Sigmoid colon (tissue), 7 donors: Measurements from ENCODE around the gene DUOXA1. TPM values are rescaled to one million over a fixed set of nuclear protein-coding genes. Genes with fewer than 3 reads are reported as not detected.

Experiments used
- DNase-seq: peaks from one replicate; pipeline ENCODE4 v3.0.0-alpha.2; 2019
- H3K27ac ChIP-seq, 4 donors: fragments of 200-600 bp; sonication (generic); one replicate each; pipeline ENCODE4 v1.5.1; 2016 to 2019; ENCODE audit warnings: mild to moderate bottlenecking in 1 of 4
- H3K27me3 ChIP-seq, 3 donors: fragments of 200-600 bp; sonication (generic); one replicate each; pipeline ENCODE4 v1.5.1; 2019; ENCODE audit warnings: mild to moderate bottlenecking in 1 of 3
- H3K36me3 ChIP-seq, 4 donors: fragments of 200-600 bp; sonication (generic); one replicate each; pipeline ENCODE4 v1.5.1; 2016 to 2019
- H3K4me1 ChIP-seq, 4 donors: fragments of 200-600 bp; sonication (generic); one replicate each; pipeline ENCODE4 v1.5.1; 2017 to 2019
- H3K4me3 ChIP-seq, 4 donors: fragments of 200-600 bp; sonication (generic); one replicate each; pipeline ENCODE4 v1.5.1; 2017 to 2019; ENCODE audit warnings: mild to moderate bottlenecking in 2 of 4, moderate library complexity in 1 of 4
- H3K9me3 ChIP-seq, 4 donors: fragments of 200-600 bp in 3 of 4; sonication (generic) in 3 of 4; one replicate each; pipeline versions ENCODE4 v1.5.1 to v1.6.1; 2013 to 2019
- CTCF ChIP-seq, 4 experiments: fragments of 450-650 bp in 3 of 4; fragments of 200-600 bp in 1 of 4; IDR thresholded peaks; one replicate each; pipeline ENCODE4 v1.5.1; 2016 to 2019; ENCODE audit warnings: antibody characterized with exemption in 4 of 4, mild to moderate bottlenecking in 3 of 4, moderate library complexity in 2 of 4
- EP300 ChIP-seq, 4 donors: sonication (generic); formaldehyde crosslinking; IDR thresholded peaks; one replicate each; pipeline ENCODE4 v1.6.1; 2017; ENCODE audit warnings: antibody characterized with exemption in 4 of 4
- POLR2A ChIP-seq, 2 donors: fragments of 450-650 bp; IDR thresholded peaks; one replicate each; pipeline ENCODE4 v1.6.1; 2016; ENCODE audit warnings: antibody characterized with exemption in 2 of 2, mild to moderate bottlenecking in 2 of 2, moderate library complexity in 2 of 2
- POLR2AphosphoS5 ChIP-seq, 4 donors: sonication (generic); formaldehyde crosslinking; IDR thresholded peaks; one replicate each; pipeline ENCODE4 v1.6.1; 2017; ENCODE audit warnings: antibody characterized with exemption in 4 of 4
- WGBS, 2 donors: extraction: QIAGEN DNeasy Blood & Tissue Kit; methylation state at CpG; one replicate each; pipeline ENCODE4 v1.1.7; 2013; 5-methylcytosine and 5-hydroxymethylcytosine counted together
- intact Hi-C: fragments of 100-400 bp; cut with DNase I; formaldehyde crosslinking; loops from one replicate; pipeline ENCODE4 v1.15.1; 2023
- polyA plus RNA-seq, 3 donors: library from polyadenylated mRNA; stranded (reverse); fragments of 200-250 nt; gene quantifications; one replicate each; pipeline ENCODE4 v1.2.3, GENCODE V29; 2013
- total RNA-seq, 4 donors: library from RNA; depleted of rRNA; stranded (reverse); fragments of >200 nt; gene quantifications; one replicate each; pipeline ENCODE4 v1.1.0, GENCODE V29; 2016
- donor health status: healthy with polysubstance abuse.
- donor health status: Bipolar disorder and iron deficiency.
- donor health status: healthy.

Gene DUOXA1
- total and polyA plus RNA-seq, 7 donors, result 0.36 to 3.1 (median 1.7) TPM; not detected in 2

- Histone ChIP-seq H3K4me3 (no peak overlapping the region), H3K27me3 (peaks cover 29 to 75% (median 53%) of the 10 kb centered on the region in 3 donors), H3K36me3 (no peaks in the 10 kb centered on the region), H3K27ac (no peak overlapping the region), H3K9me3 (no peaks in the 10 kb centered on the region), H3K4me1 (peaks cover 0 to 24% (median 20%) of the 10 kb centered on the region in 4 donors)
- no peak for DNase-seq
- 77 to 80% methylated on average over 3 of the region's 3 CpGs for WGBS, 2 donors
- intact Hi-C loops, result no loop called here
- no peak for TF ChIP-seq POLR2AphosphoS5 (IDR thresholded peaks at IDR 0.05)
- TF ChIP-seq CTCF (IDR thresholded peaks at IDR 0.05), result no peak
- TF ChIP-seq POLR2A (IDR thresholded peaks at IDR 0.05), result no peak
- TF ChIP-seq EP300 (IDR thresholded peaks at IDR 0.05), result no peak
Observed at GRCh38 chr15:45132844-45133560, 3.3 kb upstream of the DUOXA1 start.

GRCh38 chr15:45131510-45131909 is 1.8 kb upstream of the DUOXA1 start:
- H3K4me1 ChIP-seq, result peaks cover 0 to 24% (median 20%) of the 10 kb centered on the region in 4 donors
- no peaks in the 10 kb centered on the region for H3K9me3 ChIP-seq
- no peak for TF ChIP-seq EP300 (IDR thresholded peaks at IDR 0.05)
- TF ChIP-seq CTCF (IDR thresholded peaks at IDR 0.05), result no peak
- no peak for TF ChIP-seq POLR2A (IDR thresholded peaks at IDR 0.05)
- no peak for TF ChIP-seq POLR2AphosphoS5 (IDR thresholded peaks at IDR 0.05)
- H3K27me3 ChIP-seq, result peaks cover 29 to 79% (median 57%) of the 10 kb centered on the region in 3 donors
- no peak overlapping the region for H3K27ac ChIP-seq
- 86 to 95% methylated on average over 3 of the region's 3 CpGs for WGBS, 2 donors
- no peaks in the 10 kb centered on the region for H3K36me3 ChIP-seq
- intact Hi-C loops, result no loop called here
- no peak for DNase-seq
- no peak overlapping the region for H3K4me3 ChIP-seq

- Histone ChIP-seq H3K9me3 (no peaks in the 10 kb centered on the region), H3K4me1 (peaks cover 0 to 24% (median 19%) of the 10 kb centered on the region in 4 donors), H3K27ac (no peak overlapping the region), H3K36me3 (no peaks in the 10 kb centered on the region), H3K27me3 (peaks cover 29 to 77% (median 50%) of the 10 kb centered on the region in 3 donors), H3K4me3 (peak overlapping the region in 1 of 4 donors; percentile 36)
- 89 to 90% methylated on average over 7 of the region's 7 CpGs for WGBS, 2 donors
- no peak for DNase-seq
- intact Hi-C loops, result no loop called here
- TF ChIP-seq CTCF (IDR thresholded peaks at IDR 0.05) (no peak), EP300 (IDR thresholded peaks at IDR 0.05) (no peak), POLR2AphosphoS5 (IDR thresholded peaks at IDR 0.05) (no peak), POLR2A (IDR thresholded peaks at IDR 0.05) (no peak)
Observed at GRCh38 chr15:45130291-45131000, 767 bp upstream of the DUOXA1 start.

GRCh38 chr15:45128971-45129639 is 574 bp downstream of the DUOXA1 start:
- 5 to 6% methylated on average over 47 of the region's 47 CpGs for WGBS, 2 donors
- peak overlapping the region in 3 of 4 donors; percentile 24 to 36 (median 32) for H3K4me3 ChIP-seq

More at GRCh38 chr15:45128971-45129639, 574 bp downstream of the DUOXA1 start:
- no peak overlapping the region for H3K27ac ChIP-seq
- TF ChIP-seq POLR2A (IDR thresholded peaks at IDR 0.05) (no peak), POLR2AphosphoS5 (IDR thresholded peaks at IDR 0.05) (no peak), EP300 (IDR thresholded peaks at IDR 0.05) (no peak), CTCF (IDR thresholded peaks at IDR 0.05) (no peak)
- no peak for DNase-seq
- peaks cover 20 to 76% (median 36%) of the 10 kb centered on the region in 3 donors for H3K27me3 ChIP-seq
- peaks cover 0 to 16% (median 13%) of the 10 kb centered on the region in 4 donors for H3K4me1 ChIP-seq
- H3K9me3 ChIP-seq, result no peaks in the 10 kb centered on the region
- no peaks in the 10 kb centered on the region for H3K36me3 ChIP-seq
- intact Hi-C loops, result no loop called here
